ENCODE data around the gene ACTL7B. TPM values are rescaled to one million over a fixed set of nuclear protein-coding genes. Genes with fewer than 3 reads are reported as not detected.
"Not testable (repeated sequence)": the region's sequence is repeated elsewhere in the genome, so short reads cannot be mapped to it uniquely, and the experiment has no call there.

The ACTL7B gene
- total and polyA plus RNA-seq, 2 of the 4 experiments (the other 2 are of a cell fraction), result not detected

- Histone ChIP-seq H3K56ac (ENCODE audit: extremely low read depth, insufficient read depth, low read length) (no peak overlapping the region), H2BK20ac (ENCODE audit: low read depth, low read length) (no peak overlapping the region), H3K36me3 (ENCODE audit: control insufficient read depth, insufficient read depth, low read length) (no peaks in the 10 kb centered on the region), H3K23ac (ENCODE audit: low read depth, low read length) (no peak overlapping the region), H2AFZ (replicated peaks; ENCODE audit: low read length, poor library complexity) (no peak overlapping the region), H3K27me3 (ENCODE audit: control insufficient read depth, insufficient read depth, low read length) (no peaks in the 10 kb centered on the region; the same call in 1 of the 2 replicates), H2BK5ac (ENCODE audit: low read depth, low read length, poor library complexity, severe bottlenecking) (no peak overlapping the region), H4K91ac (ENCODE audit: insufficient read depth, low read depth, low read length) (no peak overlapping the region), H3K9me3 (ENCODE audit: control insufficient read depth, insufficient read depth, low read length) (no peaks in the 10 kb centered on the region), H3K9ac (ENCODE audit: low read depth, low read length) (no peak overlapping the region), H2BK120ac (ENCODE audit: low read depth, low read length) (no peak overlapping the region), H2AK9ac (replicated peaks; ENCODE audit: low read depth, low read length, poor library complexity) (no peak overlapping the region), H4K8ac (ENCODE audit: low read depth in 2 of 2, low read length in 2 of 2) (no peak overlapping the region), H4K5ac (ENCODE audit: low read depth, low read length) (no peak overlapping the region), H2AK5ac (ENCODE audit: low read depth, low read length) (no peak overlapping the region), H3K27ac (ENCODE audit: insufficient read depth, low read length) (no peak overlapping the region), H3K9me1 (ENCODE audit: insufficient read depth, low read length) (no peaks in the 10 kb centered on the region), H2BK15ac (ENCODE audit: low read depth, low read length) (no peak overlapping the region), H4K20me1 (ENCODE audit: insufficient read depth, low read length) (no peaks in the 10 kb centered on the region), H3K4ac (ENCODE audit: low read depth, low read length) (no peak overlapping the region), H3K18ac (ENCODE audit: low read depth, low read length) (no peak overlapping the region), H3K4me1 (ENCODE audit: control insufficient read depth, insufficient read depth, low read length) (no peaks in the 10 kb centered on the region), H3K4me3 (ENCODE audit: insufficient read depth, low read depth, low read length) (no peak overlapping the region), H3K14ac (replicated peaks; ENCODE audit: low read depth, low read length) (no peak overlapping the region), H3K79me1 (ENCODE audit: low read depth in 1 of 2, low read length in 2 of 2) (no peaks in the 10 kb centered on the region), H3K4me2 (ENCODE audit: low read depth, low read length) (no peak overlapping the region)
- DNase-seq (no peak), ATAC-seq (ENCODE audit: low read depth) (no peak)
- dilution Hi-C loops (cut with HindIII; ENCODE audit: low sequenced_read_pairs, unreplicated experiment) (no loop called here), in situ Hi-C loops (cut with MboI; ENCODE audit: low sequenced_read_pairs) (no loop called here), intact Hi-C loops (cut with micrococcal nuclease) (no loop called here)
- no peak for TF ChIP-seq MXI1 (IDR thresholded peaks at IDR 0.05; ENCODE audit: borderline replicate concordance, low read depth, low read length)
- no peak for TF ChIP-seq BHLHE40 (IDR thresholded peaks at IDR 0.05; ENCODE audit: low read depth, low read length)
- TF ChIP-seq USF2 (IDR thresholded peaks at IDR 0.05; ENCODE audit: low read depth, low read length), result no peak
- no peak for TF ChIP-seq CHD1 (IDR thresholded peaks at IDR 0.05; ENCODE audit: low read depth, low read length)
- ChIA-PET POLR2A (ENCODE audit: unreplicated experiment) (no interaction called here), CTCF (interaction anchor here (1.3 kb wide), 1 partner anchor 18 kb away, joined by 4 read pairs; no protein-coding TSS in a partner anchor)
- WGBS, 2 experiments (ENCODE audit: extremely low coverage in 2 of 2, insufficient read length in 1 of 2), result no CpG with 5 or more reads among the region's 16 CpGs
- no TSS peak for BruUV-seq (replicated peaks)
These were observed 13.0 kb downstream of the ACTL7B start for GRCh38 chr9:108842610-108843295.

- H3K9me1 ChIP-seq (ENCODE audit: insufficient read depth, low read length); H3K9ac ChIP-seq (ENCODE audit: low read depth, low read length); ATAC-seq (ENCODE audit: low read depth); H3K23ac ChIP-seq (ENCODE audit: low read depth, low read length); H3K56ac ChIP-seq (ENCODE audit: extremely low read depth, insufficient read depth, low read length); H4K5ac ChIP-seq (ENCODE audit: low read depth, low read length); H3K27ac ChIP-seq (ENCODE audit: insufficient read depth, low read length); H2BK20ac ChIP-seq (ENCODE audit: low read depth, low read length); H4K20me1 ChIP-seq (ENCODE audit: insufficient read depth, low read length); H2AK9ac ChIP-seq (replicated peaks; ENCODE audit: low read depth, low read length, poor library complexity); H3K4me1 ChIP-seq (ENCODE audit: control insufficient read depth, insufficient read depth, low read length); H3K4me2 ChIP-seq (ENCODE audit: low read depth, low read length); H3K36me3 ChIP-seq (ENCODE audit: control insufficient read depth, insufficient read depth, low read length); dilution Hi-C loops (cut with HindIII; ENCODE audit: low sequenced_read_pairs, unreplicated experiment); H3K79me1 ChIP-seq (ENCODE audit: low read depth in 1 of 2, low read length in 2 of 2); H3K9me3 ChIP-seq (ENCODE audit: control insufficient read depth, insufficient read depth, low read length); DNase-seq; H2BK5ac ChIP-seq (ENCODE audit: low read depth, low read length, poor library complexity, severe bottlenecking); H3K4me3 ChIP-seq (ENCODE audit: insufficient read depth, low read depth, low read length); H4K91ac ChIP-seq (ENCODE audit: insufficient read depth, low read depth, low read length); CTCF ChIA-PET; intact Hi-C loops (cut with micrococcal nuclease); H3K27me3 ChIP-seq (ENCODE audit: control insufficient read depth, insufficient read depth, low read length); H3K14ac ChIP-seq (replicated peaks; ENCODE audit: low read depth, low read length); H3K4ac ChIP-seq (ENCODE audit: low read depth, low read length); H3K18ac ChIP-seq (ENCODE audit: low read depth, low read length); BruUV-seq (replicated peaks); H2AK5ac ChIP-seq (ENCODE audit: low read depth, low read length); H4K8ac ChIP-seq (ENCODE audit: low read depth in 2 of 2, low read length in 2 of 2); H2BK15ac ChIP-seq (ENCODE audit: low read depth, low read length); H2AFZ ChIP-seq (replicated peaks; ENCODE audit: low read length, poor library complexity); POLR2A ChIA-PET (ENCODE audit: unreplicated experiment); in situ Hi-C loops (cut with MboI; ENCODE audit: low sequenced_read_pairs); H2BK120ac ChIP-seq (ENCODE audit: low read depth, low read length): not testable (repeated sequence)
- no CpG with 5 or more reads among the region's 5 CpGs for WGBS, 2 experiments (ENCODE audit: extremely low coverage in 2 of 2, insufficient read length in 1 of 2)
These were observed 16.2 kb downstream of the ACTL7B start for GRCh38 chr9:108839561-108839960.

Measured in IMR-90 (cell line).